Measurements from ENCODE around the gene SYNGR1.

Gene SYNGR1, protein sequence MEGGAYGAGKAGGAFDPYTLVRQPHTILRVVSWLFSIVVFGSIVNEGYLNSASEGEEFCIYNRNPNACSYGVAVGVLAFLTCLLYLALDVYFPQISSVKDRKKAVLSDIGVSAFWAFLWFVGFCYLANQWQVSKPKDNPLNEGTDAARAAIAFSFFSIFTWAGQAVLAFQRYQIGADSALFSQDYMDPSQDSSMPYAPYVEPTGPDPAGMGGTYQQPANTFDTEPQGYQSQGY

DNA sequence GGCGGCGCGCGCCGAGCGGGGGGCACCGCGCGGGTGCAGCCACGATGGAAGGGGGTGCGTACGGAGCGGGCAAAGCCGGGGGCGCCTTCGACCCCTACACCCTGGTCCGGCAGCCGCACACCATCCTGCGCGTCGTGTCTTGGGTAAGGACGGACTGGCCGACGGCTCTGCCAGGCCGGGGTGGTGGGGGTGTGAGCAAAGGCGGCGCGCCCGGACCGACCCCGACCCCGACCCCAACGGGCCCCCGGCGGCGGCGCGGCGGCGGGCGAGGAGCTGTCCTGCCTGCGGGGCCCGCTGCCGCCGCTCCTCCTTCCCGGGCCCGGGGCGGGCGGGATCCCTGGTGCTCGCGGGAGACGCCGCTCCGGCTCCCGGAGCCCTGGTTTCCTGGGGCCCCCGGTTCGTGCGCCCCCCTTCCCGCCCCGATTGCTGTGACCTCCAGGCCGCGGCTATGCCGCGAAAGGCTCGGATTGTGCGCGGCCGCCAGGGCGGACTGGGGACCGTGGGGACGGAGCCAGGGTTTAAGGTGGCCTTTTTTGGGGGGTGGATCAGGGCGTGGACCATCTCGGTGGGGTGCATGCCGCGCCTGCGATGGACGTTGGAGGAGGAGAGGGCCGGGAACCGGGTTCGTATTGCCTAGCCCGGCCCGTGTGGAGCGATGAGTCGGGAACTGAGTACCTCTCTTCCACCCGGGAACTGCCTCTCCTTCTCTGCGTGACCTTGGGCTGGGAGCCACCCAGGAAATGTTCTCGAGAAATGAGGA, at the start of gene SYNGR1:
Gene SYNGR1 (plus strand): TSS at position 25 of the 760 bp plus-strand sequence. CDS start 20 bp downstream, at position 45.
- CTCF ChIA-PET: interaction anchor here (1.0 to 6.2 kb wide), 8 partner anchors 7 to 180 kb away, joined by 3 to 40 read pairs (median 4); partner anchors contain the start of gene RPL3
- peak within 1 kb of the TSS; percentile 76 for H3K4me3 ChIP-seq (ENCODE audit: low read depth, low read length)

DNA sequence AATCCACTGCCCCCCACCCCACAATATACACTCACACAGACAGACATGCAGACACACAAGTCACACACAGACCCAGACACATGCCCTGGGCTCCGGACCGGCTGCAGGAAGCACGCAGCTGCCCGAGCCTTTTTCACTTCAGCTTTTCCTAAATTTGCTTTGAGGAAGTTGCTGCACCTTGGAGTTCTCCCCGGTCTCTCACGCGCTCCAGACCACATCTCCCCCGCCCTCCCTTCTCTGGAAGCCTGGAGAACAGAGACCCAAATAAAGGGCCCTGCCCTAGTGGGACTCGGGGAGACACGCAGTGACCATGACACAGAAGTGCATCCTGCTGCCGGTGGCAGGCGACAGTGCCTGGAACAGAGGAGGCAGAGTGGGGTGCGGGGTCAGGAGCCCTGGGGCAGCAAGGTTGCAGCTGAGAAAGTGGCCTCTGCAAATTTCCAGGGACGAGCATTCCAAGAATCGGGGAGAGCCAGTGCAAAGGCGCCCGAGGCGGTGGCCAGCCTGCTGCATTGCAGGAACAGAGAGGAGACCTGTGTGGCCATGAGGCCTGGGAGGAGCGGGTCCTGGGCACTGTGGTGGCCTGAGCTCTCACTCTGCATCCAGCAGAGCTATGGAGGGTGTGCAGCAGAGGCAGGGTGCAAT, 49.5 kb upstream of the SYNGR1 start:
- ChIA-PET POLR2A (interaction anchor here (1.0 to 1.2 kb wide), 2 partner anchors 18 to 20 kb away, joined by 3 read pairs; partner anchors contain the start of gene RPL3), CTCF (interaction anchor here (1.2 to 3.8 kb wide), 4 partner anchors 12 to 130 kb away, joined by 3 to 15 read pairs (median 8); no protein-coding TSS in a partner anchor)
- no peak overlapping the region for H3K4me3 ChIP-seq (ENCODE audit: low read depth, low read length)
- DNase-seq (ENCODE audit: low read depth, low spot score): no peak
- TF ChIP-seq, protein P1, sequence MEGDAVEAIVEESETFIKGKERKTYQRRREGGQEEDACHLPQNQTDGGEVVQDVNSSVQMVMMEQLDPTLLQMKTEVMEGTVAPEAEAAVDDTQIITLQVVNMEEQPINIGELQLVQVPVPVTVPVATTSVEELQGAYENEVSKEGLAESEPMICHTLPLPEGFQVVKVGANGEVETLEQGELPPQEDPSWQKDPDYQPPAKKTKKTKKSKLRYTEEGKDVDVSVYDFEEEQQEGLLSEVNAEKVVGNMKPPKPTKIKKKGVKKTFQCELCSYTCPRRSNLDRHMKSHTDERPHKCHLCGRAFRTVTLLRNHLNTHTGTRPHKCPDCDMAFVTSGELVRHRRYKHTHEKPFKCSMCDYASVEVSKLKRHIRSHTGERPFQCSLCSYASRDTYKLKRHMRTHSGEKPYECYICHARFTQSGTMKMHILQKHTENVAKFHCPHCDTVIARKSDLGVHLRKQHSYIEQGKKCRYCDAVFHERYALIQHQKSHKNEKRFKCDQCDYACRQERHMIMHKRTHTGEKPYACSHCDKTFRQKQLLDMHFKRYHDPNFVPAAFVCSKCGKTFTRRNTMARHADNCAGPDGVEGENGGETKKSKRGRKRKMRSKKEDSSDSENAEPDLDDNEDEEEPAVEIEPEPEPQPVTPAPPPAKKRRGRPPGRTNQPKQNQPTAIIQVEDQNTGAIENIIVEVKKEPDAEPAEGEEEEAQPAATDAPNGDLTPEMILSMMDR (IDR thresholded peaks at IDR 0.05; ENCODE audit: insufficient read depth, low read length, missing control alignments): no peak

More for the DNA sequence above, at the start of gene SYNGR1:
- TF ChIP-seq, protein P1 (IDR thresholded peaks at IDR 0.05; ENCODE audit: insufficient read depth, low read length, missing control alignments): no peak
- DNase-seq (ENCODE audit: low read depth, low spot score): no peak
- POLR2A ChIA-PET: interaction anchor here (0.9 kb wide), 2 partner anchors 31 to 170 kb away, joined by 3 to 5 read pairs; partner anchors contain the start of genes ATF4 and RPL3

DNA sequence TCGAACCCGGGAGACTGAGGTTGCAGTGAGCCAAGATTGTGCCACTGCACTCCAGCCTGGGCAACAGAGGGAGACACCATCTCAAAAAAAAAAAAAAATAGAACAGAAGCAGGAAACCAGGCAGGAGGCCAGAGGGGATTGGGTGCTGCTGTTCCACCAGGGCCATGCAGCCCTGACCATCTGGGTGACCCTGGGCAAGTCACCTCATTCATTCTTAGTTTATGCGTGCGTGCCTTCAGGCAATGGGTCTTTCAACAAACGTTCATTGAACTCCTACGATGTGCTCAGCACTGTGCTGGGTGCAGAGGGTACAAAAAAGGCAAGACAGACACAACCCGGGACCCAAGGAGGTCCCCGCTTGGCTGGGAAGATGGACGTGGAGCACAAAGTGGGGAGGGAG, 48.7 kb upstream of the SYNGR1 start:
- CTCF ChIA-PET: interaction anchor here (1.4 to 3.8 kb wide), 2 partner anchors 11 to 131 kb away, joined by 6 to 13 read pairs; no protein-coding TSS in a partner anchor
- TF ChIP-seq, protein P1 (IDR thresholded peaks at IDR 0.05; ENCODE audit: insufficient read depth, low read length, missing control alignments): no peak
- DNase-seq (ENCODE audit: low read depth, low spot score): no peak
- POLR2A ChIA-PET: interaction anchor here (1.2 kb wide), 1 partner anchor 17 kb away, joined by 3 read pairs; no protein-coding TSS in a partner anchor
- no peak overlapping the region for H3K4me3 ChIP-seq (ENCODE audit: low read depth, low read length)

DNA sequence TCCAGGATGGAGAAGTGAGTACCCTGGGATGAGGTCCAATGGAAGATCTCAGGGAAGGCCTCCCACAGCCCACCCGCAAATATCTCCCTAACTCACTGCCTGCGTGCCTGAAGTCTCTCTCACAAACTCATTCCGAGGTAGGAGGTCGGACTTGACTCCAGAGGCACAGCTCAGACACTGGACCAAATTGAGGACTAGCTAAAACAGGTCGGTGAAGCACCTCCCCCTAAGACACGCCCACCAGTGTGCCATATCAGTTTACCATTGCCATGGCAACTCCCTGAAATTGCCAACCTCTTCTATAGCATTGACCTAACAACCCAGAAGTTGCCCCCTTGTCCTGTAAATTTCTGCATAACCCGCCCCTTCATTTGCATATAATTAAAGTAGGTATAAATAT, 47.9 kb upstream of the SYNGR1 start:
- TF ChIP-seq, protein P1 (IDR thresholded peaks at IDR 0.05; ENCODE audit: insufficient read depth, low read length, missing control alignments): no peak
- CTCF ChIA-PET: interaction anchor here (1.4 to 6.6 kb wide), 3 partner anchors 10 to 131 kb away, joined by 6 to 65 read pairs (median 13); partner anchors contain the start of gene RPL3
- H3K4me3 ChIP-seq (ENCODE audit: low read depth, low read length): no peak overlapping the region
- no peak for DNase-seq (ENCODE audit: low read depth, low spot score)
- POLR2A ChIA-PET: no interaction called here

DNA sequence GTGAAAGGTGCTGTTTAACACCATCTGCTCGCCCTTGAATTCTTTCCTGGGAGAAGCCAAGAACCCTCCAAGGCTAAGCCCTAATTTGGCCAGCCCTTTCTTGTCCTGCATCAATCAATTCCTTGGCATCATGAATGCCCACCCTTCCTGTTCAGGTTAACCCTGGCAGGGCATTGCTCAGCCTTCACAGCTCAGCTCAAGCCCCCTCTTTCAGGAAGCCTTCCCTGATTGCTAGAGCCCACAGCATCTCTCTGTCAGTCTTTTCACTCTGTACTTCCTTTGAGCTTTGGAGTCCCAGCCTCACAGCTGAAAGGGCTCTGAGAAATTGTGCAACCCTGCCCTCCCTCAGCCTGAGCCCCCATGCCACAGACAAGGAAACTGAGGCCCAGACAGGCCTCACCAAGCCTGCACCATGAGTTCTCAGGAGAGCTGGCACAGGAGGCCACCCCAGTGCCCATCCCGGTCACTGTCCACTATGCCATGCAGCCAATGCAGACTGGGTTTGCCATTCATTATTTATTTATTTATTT, 47.3 kb upstream of the SYNGR1 start:
- CTCF ChIA-PET: interaction anchor here (1.0 to 6.6 kb wide), 3 partner anchors 14 to 167 kb away, joined by 3 to 65 read pairs (median 6); partner anchors contain the start of gene RPL3
- no peak overlapping the region for H3K4me3 ChIP-seq (ENCODE audit: low read depth, low read length)
- no peak for DNase-seq (ENCODE audit: low read depth, low spot score)
- TF ChIP-seq, protein P1 (IDR thresholded peaks at IDR 0.05; ENCODE audit: insufficient read depth, low read length, missing control alignments): no peak
- POLR2A ChIA-PET: no interaction called here
